Left ventricle myocardium inferior (tissue), 1 donor: ENCODE data around the gene BBS1. TPM values are rescaled to one million over a fixed set of nuclear protein-coding genes. Genes with fewer than 3 reads are reported as not detected.

Experiments
- DNase-seq: peaks from one replicate; pipeline ENCODE4 v3.0.0-alpha.2; 2020
- H3K27ac ChIP-seq: fragments of 200-600 bp; replicated peaks from 2 replicates; pipeline ENCODE4 v1.8.0; 2021
- H3K27me3 ChIP-seq: fragments of 200-600 bp; 2 replicates; pipeline ENCODE4 v1.8.0; 2021; ENCODE audit warnings: low read depth
- H3K36me3 ChIP-seq: fragments of 200-600 bp; 2 replicates; pipeline ENCODE4 v1.8.0; 2021
- H3K4me1 ChIP-seq: fragments of 200-600 bp; 2 replicates; pipeline ENCODE4 v1.8.0; 2021
- H3K4me3 ChIP-seq: fragments of 200-600 bp; 2 replicates; pipeline ENCODE4 v1.8.0; 2021; ENCODE audit warnings: mild to moderate bottlenecking, moderate library complexity
- H3K9me3 ChIP-seq: fragments of 200-600 bp; replicated peaks from 2 replicates; pipeline ENCODE4 v1.8.0; 2021
- intact Hi-C: fragments of 100-400 bp; cut with micrococcal nuclease; formaldehyde crosslinking; loops from one replicate; pipeline ENCODE4 v1.11.0; 2022
- total RNA-seq: library from RNA; stranded (reverse); fragmentation: NEBNext Ultra II Directional; extraction: Animal tissue kit (Norgen Biotek cat#: 25700); gene quantifications from one replicate; pipeline ENCODE4 v1.2.1, GENCODE V29; 2021
- TF ChIP-seq, protein P1 (sequence below): fragments of 200-600 bp; IDR thresholded peaks from 2 replicates; pipeline ENCODE4 v1.8.0; 2021; ENCODE audit warnings: antibody characterized with exemption, mild to moderate bottlenecking, borderline replicate concordance
- donor health status: DM: no; HTN: yes; CAD: no; lungs with severe emphysema.

The BBS1 gene
- total RNA-seq, 1 donor from 2014 or later: 16.9 TPM

DNA sequence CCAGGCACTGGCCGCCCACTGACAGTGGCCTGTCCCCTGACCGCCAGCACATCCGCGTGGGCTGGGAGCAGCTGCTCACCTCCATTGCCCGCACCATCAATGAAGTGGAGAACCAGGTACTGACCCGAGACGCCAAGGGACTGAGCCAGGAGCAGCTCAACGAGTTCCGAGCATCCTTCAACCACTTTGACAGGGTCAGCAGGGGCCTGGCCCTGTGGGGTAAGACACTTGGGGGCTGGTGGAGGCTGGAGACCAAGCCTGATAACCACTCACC lies 51.5 kb downstream of the BBS1 start:
- TF ChIP-seq, protein P1, sequence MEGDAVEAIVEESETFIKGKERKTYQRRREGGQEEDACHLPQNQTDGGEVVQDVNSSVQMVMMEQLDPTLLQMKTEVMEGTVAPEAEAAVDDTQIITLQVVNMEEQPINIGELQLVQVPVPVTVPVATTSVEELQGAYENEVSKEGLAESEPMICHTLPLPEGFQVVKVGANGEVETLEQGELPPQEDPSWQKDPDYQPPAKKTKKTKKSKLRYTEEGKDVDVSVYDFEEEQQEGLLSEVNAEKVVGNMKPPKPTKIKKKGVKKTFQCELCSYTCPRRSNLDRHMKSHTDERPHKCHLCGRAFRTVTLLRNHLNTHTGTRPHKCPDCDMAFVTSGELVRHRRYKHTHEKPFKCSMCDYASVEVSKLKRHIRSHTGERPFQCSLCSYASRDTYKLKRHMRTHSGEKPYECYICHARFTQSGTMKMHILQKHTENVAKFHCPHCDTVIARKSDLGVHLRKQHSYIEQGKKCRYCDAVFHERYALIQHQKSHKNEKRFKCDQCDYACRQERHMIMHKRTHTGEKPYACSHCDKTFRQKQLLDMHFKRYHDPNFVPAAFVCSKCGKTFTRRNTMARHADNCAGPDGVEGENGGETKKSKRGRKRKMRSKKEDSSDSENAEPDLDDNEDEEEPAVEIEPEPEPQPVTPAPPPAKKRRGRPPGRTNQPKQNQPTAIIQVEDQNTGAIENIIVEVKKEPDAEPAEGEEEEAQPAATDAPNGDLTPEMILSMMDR: no peak
- Histone ChIP-seq H3K36me3 (peaks cover 3% of the 10 kb centered on the region), H3K4me3 (no peak overlapping the region), H3K27ac (no peak overlapping the region), H3K4me1 (peaks cover 10% of the 10 kb centered on the region), H3K27me3 (peaks cover 23% of the 10 kb centered on the region), H3K9me3 (no peaks in the 10 kb centered on the region)
- intact Hi-C loops: no loop called here
- no peak for DNase-seq

DNA sequence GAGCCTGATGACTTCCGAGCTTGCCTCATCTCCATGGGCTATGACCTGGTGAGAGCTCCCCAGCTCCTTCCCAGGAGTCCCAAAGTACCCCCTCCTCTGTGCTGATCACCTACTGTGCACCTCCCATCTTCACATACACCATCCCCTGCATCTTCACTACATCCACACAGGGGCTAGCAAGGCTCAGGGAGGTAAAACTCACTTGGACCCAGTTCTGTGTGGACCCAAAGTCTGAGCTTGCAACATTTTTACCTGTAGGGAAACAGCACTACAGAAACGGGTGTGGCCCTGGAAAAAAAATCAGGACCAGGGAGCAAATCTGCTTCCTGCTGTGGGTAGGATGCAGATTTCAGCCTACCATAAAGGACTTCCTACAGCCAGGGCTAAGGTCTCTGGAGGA lies 51.8 kb downstream of the BBS1 start:
- Histone ChIP-seq H3K27me3 (peaks cover 20% of the 10 kb centered on the region), H3K27ac (no peak overlapping the region), H3K4me1 (peaks cover 10% of the 10 kb centered on the region), H3K36me3 (peaks cover 3% of the 10 kb centered on the region), H3K4me3 (no peak overlapping the region), H3K9me3 (no peaks in the 10 kb centered on the region)
- intact Hi-C loops: no loop called here
- TF ChIP-seq, protein P1: no peak
- no peak for DNase-seq

DNA sequence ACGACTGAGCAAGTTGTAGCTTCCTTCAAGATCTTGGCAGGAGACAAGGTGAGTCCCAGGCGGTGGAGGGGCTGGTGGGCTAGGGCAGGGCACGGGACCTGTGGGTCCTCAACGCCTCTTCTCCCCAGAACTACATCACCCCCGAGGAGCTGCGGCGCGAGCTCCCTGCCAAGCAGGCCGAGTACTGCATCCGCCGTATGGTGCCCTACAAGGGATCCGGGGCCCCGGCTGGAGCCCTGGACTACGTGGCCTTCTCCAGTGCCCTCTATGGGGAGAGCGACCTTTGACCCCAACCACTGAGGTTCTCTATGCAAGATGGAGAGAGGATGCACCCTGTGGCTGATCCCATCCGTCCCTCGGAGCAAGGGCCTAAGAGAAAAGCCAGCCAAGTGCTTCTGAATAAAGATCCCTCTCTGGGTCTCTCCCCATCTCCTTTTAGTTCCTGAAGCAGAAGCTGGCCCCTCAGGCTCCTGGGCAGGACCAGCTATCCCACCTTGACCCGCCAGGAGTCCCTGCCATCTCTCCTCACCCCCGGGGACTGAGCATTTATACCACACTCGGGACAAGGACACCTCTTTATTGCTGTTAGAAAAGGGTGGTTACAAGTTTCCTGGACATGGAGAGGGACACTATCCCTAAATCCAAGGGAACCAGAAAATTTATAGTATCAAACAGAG lies 52.6 kb downstream of the BBS1 start:
- Histone ChIP-seq H3K27me3 (peaks cover 12% of the 10 kb centered on the region), H3K4me3 (no peak overlapping the region), H3K9me3 (no peaks in the 10 kb centered on the region), H3K27ac (no peak overlapping the region), H3K4me1 (peaks cover 16% of the 10 kb centered on the region), H3K36me3 (peaks cover 3% of the 10 kb centered on the region)
- no peak for DNase-seq
- TF ChIP-seq, protein P1: no peak
- intact Hi-C loops: no loop called here

DNA sequence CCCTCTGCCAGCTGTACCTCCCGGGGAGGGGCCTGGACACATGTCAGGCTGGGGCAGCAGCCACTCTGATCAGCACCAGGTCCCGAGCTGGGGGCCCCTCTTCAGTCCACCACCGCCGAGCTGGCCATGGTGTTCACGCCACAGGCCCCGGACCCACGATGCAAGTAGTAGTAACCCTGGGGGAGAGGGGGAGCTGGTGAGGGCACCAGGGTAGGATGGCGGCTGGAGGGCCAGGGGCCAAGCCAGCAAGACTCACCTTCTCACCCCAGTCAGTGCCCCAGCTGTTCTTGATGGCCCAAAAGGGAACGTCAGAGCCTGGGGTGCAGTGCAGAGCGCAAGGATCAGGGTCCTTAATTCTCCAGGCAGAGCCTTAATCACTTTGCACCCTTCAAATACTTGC lies 53.4 kb downstream of the BBS1 start:
- Histone ChIP-seq H3K27me3 (peaks cover 4% of the 10 kb centered on the region), H3K4me3 (no peak overlapping the region), H3K27ac (no peak overlapping the region), H3K36me3 (peaks cover 3% of the 10 kb centered on the region), H3K9me3 (no peaks in the 10 kb centered on the region), H3K4me1 (peaks cover 21% of the 10 kb centered on the region)
- DNase-seq: no peak
- TF ChIP-seq, protein P1: no peak
- intact Hi-C loops: no loop called here

DNA sequence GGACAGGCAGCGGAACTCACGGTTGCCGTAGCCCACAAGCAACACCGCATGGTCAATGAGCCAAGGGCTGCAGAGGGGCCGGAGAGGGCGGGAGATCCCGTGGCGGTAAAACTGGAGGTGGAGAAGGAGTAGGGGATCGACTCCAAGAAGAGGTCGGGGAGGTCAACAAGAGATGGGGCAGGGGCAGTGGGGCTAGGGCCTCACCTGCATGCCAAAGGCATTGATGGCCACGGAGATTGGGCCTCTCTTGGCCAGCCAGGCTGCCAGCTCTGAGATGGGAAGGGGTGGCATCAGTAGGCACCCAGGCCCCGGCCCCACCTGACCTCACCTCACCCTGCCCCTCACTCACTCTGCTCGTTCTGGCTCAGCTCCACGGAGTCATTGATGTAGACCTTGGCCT lies 54.1 kb downstream of the BBS1 start:
- intact Hi-C loops: no loop called here
- peaks cover 3% of the 10 kb centered on the region for H3K36me3 ChIP-seq

More for the DNA sequence above, 54.1 kb downstream of the BBS1 start:
- no peaks in the 10 kb centered on the region for H3K27me3 ChIP-seq
- TF ChIP-seq, protein P1: no peak
- no peaks in the 10 kb centered on the region for H3K9me3 ChIP-seq
- H3K27ac ChIP-seq: no peak overlapping the region
- no peak for DNase-seq
- peaks cover 17% of the 10 kb centered on the region for H3K4me1 ChIP-seq
- no peak overlapping the region for H3K4me3 ChIP-seq
